CD4-positive, alpha-beta T cell treated with Interleukin-2 at 100 ng/mL for 4 hours (primary cell): Measurements from ENCODE around the gene AOC2.
"Not testable (repeated sequence)": the region's sequence is repeated elsewhere in the genome, so short reads cannot be mapped to it uniquely, and the experiment has no call there.

ENCODE experiments used
- DNase-seq: peaks from one replicate; pipeline ENCODE4 v3.0.0-alpha.2; 2020; ENCODE audit warnings: low spot score

Gene AOC2

DNA sequence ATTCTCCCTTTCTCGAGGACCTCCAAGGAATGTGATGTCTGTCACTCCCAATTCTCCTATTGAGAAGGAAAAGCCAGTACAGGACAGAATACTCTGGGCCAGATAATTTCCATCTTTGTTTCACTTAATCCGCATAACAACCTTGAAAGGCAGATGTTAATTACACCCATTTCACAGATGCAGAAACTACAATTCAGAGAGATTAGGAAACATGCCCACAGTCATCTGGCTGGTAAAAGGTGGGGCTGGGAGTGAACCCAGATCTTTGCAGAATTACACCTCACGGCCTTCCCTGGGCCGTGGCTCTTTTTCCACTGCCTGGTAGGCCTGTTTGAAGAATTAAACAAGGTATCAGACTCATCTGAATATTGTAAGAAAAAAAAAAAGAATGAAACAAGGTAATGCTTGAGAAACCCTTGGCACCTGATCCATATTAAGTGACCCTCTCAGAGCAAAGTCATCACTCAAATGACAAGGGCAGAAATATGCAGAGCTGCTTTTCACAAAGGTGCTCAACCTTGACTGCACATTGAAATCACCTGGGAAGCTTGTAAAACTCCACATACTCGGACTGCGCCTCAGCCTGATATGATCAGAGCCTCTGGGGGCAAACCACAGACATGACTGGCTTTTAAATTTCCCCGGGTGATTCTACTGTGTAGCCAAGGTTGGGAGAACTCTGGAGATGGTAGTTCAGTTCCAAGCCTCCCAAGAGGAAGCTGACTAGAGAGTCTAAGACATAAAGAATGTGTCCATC is 39.6 kb downstream of the AOC2 start:
- DNase-seq: no peak

DNA sequence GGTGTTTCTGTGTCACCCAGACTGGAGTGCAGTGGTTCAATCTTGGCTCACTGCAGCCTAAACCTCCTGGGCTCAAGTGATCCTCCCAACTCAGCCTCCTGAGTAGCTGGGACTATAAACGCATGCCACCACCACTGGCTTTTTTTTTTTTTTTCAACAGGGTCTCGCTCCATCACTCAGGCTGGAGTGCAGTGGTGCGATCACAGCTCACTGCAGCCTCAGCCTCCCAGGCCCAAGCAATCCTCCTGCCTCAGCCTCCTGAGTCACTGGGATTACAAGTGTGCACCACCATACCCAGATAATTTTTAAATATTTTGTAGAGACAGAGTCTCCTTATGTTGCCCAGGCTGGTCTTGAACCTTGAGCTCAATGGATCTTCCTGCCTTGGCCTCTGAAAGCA is 41.4 kb downstream of the AOC2 start:
- DNase-seq: not testable (repeated sequence)

DNA sequence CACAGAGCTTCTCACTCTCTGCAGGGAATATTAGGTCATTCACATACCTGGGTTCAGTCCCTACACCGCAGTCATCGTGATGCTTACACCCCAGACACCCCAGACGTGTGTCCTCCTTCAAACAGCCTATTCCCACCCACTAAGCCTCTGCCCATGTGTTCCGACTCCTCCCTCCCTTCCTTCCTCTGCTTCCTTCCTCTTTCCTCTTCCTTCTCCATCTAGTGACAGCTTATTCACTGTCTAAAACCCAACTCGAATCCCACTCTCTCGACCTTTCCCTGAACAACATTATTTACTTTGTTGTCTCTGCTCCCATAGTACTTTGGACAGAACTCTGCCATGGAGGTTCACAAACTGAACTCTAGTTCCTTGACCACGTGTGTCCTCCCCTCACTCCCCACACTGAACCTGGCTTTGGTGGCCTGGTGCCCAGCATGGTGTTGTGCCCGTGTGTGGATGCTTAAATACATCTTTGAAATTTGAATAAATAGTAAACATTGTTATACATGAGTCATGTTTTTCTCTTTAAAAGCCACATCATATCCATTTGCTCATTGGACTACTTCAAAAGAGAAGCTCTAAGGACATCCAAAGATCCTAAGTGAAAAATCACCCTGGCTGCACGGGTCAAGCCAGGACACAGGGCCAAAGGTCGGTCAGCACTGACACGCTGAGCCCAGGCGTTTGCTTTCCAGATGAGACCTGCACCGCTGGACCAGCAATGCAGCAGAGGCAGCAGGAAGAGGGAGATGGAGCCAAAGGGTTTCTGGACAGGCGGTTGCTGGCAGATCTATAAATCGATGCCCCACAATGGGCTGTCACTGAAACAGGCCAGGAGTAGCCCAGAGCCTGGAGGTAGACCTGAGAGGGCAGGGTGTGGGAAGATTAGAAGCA is 42.1 kb downstream of the AOC2 start:
- DNase-seq: no peak

DNA sequence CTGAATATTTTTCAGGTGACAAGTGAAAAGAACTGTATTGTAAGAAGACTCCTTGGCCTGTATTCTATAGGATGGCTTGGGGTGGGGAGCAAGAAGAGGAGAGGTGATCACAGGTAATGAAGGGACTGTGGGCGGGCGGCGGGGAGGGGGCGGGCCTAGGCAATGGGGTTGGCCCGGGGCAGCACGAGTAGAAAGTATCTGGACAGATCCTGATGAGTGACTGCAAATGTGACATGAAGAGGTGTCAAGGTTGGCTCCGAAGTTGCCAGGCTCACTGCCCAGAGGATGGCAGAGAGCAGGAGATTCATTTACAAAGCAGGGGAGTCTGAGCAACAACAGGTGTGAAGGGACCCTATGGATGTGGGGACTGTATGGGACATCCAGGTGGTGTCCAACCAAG is 45.4 kb downstream of the AOC2 start:
- DNase-seq: no peak

DNA sequence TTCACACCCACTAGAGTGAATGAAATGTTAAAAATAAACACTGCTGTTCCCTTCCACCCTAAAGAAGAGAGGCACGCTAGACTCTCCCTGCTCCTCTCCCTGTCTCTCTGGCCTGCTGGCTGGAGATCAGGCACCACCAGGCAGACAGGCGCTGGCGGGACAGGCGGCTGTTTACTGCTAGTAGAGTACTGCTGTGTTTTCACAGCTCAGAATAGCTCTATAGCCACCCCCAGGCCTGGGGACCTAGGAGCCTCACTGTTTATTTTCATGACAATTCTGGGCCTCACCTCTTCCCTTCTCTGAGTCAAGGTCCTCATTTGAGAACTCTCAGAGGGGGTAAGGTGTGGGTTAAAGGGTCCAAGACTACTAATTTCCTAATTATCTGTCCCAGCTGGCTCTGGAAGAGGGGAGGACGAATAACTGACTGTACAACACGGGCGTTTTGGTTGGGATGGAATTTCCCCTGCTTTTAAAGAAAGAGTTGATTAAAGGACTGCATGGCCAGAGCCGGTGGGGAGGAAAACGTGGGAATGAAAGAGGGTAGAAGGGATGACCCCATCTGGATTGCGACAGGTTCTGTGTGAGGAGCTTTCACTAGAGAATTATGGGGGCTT is 47.3 kb downstream of the AOC2 start:
- DNase-seq: no peak

DNA sequence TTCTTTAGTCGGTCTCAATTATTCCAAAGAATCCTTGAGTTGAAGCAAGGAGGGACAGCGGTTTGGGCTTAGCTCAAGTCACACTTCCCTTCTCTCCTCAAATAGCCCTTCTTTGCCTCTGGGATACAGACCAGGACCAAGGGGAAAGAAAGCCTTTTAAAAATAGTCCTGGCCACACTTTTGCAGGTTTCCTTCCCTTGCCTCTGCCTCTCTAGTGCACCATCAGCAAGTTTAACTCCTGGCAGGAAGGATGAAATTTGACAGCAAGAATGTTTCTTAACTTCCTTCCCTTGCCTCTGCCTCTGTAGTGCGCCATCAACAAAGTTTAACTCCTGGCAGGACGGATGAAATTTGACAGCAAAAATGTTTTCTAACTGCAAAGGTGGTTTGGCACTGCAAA is 49.0 kb downstream of the AOC2 start:
- DNase-seq: no peak

DNA sequence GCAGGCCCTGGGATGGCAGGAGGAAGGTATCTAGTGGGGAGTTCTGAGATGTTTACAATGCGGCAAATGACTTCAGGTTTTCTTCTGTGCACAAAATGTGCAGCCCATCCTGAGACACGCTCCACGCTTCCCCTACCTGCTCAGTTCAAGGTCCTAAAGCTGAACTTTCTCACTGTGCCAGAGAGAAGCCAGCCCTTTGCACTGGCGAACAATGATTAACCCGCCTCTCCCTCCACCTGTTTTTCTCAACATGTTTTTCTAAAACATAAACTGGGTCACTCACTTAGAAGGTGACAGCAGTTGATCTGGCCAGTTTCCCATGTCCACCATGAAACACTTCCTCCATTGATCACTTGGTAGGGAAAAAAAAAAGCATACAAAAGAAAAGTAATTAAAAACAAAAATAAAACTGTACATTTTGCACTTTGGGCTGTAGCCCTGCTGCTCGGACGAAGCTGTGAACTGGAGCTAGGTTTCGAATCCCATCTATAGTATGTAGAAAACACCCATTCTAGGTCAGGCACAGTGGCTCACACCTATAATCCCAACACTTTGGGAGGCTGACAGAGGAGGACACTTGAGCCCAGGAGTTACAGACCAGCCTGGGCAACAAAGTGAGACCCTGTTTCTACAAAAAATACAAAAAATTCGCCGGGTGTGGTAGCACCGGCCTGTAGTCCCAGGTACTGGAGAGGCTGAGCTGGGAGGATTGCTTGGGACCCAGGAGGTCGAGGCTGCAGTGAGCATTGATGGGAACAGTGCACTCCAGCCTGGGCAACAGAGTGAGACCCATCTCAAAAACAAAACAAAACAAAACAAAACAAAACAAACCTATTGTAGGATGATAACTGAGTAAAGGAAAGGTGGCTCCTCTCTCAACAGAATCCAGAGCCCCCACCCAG is 50.2 kb downstream of the AOC2 start:
- DNase-seq: no peak

DNA sequence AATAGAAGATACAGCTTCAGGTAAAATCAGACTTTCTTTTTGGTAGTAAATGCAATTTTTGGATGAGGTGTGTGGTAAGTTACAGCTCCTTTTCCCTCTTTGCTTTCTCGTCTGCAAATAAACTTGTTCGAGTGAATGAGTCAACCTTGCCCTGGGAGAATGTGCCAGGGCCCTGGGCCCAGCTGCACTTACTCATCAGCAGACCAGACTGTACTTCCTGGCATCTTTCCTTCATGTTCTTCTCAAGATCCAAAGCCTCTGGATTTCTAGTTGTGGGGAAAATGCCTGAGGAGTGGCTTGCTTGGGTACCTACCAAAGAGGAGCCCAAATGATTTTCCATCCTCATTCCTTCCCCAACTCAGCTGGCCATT is 50.8 kb downstream of the AOC2 start:
- DNase-seq: no peak

DNA sequence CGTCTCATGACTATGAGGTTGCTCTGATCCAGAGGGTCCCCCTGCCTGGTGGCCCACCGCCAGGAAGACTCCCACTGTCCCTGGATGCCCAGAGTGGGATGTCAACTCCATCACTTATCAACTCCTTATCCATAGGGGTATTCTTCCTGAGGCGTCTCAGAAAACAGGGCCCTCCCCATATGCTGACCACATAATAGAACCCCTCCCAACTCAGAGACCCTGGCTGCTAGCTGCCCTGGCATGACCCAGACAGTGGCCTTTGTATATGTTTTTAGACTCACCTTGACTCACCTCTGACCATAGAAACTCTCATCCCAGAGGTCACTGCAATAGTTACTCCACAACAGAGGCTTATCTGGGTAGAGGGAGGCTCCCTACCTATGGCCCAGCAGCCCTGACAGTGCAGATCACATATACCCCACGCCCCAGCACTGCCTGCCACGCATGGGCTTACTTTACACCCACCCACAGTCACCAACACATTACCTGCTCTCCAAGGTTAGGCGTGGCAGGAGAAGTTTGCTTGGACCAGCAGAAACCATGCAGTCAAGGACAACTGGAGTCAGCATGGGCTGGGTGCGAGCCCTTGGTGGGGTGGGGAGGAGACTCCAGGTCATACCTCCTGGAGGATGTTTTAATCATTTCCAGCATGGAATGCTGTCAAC is 53.9 kb downstream of the AOC2 start:
- DNase-seq: no peak

DNA sequence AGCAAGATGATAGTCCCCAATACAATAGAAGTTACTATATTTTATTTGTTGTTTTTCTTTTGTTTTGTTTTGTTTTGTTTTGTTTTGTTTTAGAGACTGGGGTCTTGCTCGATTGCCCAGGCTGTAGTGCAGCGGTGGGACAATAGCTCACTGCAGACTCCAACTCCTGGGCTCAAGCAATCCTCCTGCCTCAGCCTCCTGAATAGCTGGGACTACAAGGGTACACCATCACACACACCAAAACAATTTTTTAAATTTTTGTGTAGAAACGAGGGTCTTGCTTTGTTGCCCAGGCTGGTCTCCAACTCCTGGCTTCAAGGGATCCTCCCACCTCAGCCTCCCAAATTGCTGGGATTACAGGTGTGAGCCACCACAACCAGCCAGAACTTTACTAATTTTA is 55.6 kb downstream of the AOC2 start:
- not testable (repeated sequence) for DNase-seq
